ENCODE results near the gene AADACL3.

AADACL3 gene

GRCh38 chr1:12770620-12771019 lies 54.7 kb downstream of the AADACL3 start:
- DNase-seq = no peak

GRCh38 chr1:12771186-12771585 lies 55.3 kb downstream of the AADACL3 start:
- no peak for DNase-seq

DNA sequence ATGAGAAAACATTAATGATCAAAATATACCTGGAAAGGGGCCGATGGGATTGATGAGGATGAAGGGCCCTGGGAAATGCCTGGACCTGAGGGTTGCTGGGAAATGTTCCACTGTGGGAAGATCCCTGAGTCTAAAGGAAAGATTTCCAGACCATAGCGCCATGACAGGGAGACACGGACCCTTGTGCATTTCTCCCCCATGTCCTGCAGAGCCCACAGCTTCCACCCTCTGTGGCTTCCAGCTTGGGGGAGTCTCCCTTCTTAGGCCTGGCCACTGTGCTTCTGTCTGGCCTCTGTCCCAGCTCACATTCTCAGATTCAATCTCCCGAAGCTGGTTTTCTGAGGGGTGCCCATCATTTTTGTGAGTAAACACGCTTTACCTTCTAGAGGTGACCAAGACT lies 56.6 kb downstream of the AADACL3 start:
- no peak for DNase-seq

DNA sequence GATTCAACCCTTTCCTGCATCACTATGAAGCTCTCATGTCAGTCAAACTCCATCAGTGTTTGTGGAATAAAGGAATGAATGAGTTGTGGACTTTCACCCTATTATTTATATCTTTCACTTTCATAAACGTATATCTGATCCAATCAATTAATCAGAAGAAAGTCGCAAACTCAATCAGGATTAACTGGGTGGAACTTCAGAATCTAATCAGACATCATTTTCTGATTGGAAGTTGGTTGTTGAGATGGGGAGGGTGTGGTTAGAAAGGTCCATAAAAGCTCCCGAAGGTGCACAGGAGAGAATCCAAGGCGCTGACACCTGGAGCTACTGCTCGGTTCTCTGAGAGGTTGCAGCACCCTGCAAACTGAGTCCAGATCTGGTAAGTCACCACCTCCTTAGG lies 57.5 kb downstream of the AADACL3 start, which contains the start of gene PRAMEF12:
Gene PRAMEF12 (plus strand): TSS at position 301 of the 400 bp plus-strand sequence. CDS start 1,130 bp downstream, outside the sequence.
- no peak for DNase-seq

DNA sequence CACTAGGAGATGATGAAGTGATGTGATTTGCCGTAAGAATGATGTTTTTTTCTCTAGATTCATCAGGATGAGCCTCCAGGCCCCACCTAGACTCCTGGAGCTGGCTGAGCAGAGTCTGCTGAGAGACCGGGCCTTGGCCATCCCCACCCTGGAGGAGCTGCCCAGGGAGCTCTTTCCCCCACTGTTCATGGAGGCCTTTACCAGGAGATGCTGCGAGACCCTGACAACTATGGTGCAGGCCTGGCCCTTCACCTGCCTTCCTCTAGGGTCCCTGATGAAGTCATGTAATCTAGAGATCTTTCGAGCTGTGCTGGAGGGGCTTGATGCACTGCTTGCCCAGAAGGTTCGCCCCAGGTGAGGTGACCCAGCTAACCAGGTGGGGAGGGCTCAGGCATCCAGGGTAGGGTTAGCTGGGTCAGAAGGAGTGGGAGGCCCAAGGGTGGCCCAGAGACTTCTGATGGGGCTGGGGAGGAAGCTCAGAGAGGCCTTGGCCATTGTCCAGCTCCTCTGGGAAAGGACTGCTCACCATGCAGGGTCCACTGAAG lies 59.0 kb downstream of the AADACL3 start:
- DNase-seq = no peak

DNA sequence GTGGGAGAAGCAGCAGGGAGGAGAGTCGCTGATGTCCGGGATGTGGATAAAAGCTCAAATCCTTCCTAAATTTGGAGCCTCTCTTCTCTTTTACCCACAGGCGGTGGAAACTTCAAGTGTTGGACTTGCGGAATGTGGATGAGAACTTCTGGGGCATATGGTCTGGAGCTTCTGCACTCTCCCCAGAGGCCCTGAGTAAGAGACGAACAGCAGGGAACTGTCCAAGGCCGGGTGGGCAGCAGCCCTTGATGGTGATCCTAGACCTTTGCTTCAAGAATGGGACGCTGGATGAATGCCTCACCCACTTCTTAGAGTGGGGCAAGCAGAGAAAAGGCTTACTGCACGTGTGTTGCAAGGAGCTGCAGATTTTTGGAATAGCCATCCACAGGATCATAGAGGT lies 59.5 kb downstream of the AADACL3 start:
- no peak for DNase-seq

DNA sequence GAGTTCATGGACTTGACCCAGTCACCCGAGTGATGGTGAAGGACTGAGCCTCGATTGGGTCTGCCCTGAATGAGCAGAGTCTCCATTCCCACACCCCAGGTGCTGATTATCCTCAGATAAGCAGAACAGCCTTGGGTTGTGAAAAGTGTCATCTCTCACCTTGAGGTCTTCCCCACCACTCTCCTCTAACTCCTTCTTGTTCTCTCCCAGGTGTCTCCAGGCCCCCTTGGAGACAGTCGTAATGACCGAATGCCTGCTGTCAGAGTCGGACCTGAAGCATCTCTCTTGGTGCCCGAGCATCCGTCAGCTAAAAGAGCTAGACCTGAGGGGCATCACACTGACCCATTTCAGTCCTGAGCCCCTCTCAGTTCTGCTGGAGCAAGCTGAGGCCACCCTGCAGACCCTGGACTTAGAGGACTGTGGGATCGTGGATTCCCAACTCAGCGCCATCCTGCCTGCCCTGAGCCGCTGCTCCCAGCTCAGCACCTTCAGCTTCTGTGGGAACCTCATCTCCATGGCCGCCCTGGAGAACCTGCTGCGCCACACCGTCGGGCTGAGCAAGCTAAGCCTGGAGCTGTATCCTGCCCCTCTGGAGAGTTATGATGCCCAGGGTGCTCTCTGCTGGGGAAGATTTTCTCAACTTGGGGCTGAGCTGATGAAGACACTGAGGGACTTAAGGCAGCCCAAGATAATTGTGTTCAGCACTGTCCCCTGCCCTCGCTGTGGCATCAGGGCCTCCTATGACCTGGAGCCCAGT lies 61.1 kb downstream of the AADACL3 start:
- no peak for DNase-seq
